NT2/D1 (cell line): Measurements from ENCODE around the gene XPR1.

Experiments
- YY1 ChIP-seq: IDR thresholded peaks from 2 replicates; pipeline ENCODE4 v1.6.1; 2011; ENCODE audit not compliant: insufficient read length, insufficient read depth
- ZNF274 ChIP-seq: IDR thresholded peaks from 2 replicates; pipeline ENCODE4 v1.6.1; 2011; ENCODE audit warnings: mild to moderate bottlenecking, low read depth, low read length

DNA sequence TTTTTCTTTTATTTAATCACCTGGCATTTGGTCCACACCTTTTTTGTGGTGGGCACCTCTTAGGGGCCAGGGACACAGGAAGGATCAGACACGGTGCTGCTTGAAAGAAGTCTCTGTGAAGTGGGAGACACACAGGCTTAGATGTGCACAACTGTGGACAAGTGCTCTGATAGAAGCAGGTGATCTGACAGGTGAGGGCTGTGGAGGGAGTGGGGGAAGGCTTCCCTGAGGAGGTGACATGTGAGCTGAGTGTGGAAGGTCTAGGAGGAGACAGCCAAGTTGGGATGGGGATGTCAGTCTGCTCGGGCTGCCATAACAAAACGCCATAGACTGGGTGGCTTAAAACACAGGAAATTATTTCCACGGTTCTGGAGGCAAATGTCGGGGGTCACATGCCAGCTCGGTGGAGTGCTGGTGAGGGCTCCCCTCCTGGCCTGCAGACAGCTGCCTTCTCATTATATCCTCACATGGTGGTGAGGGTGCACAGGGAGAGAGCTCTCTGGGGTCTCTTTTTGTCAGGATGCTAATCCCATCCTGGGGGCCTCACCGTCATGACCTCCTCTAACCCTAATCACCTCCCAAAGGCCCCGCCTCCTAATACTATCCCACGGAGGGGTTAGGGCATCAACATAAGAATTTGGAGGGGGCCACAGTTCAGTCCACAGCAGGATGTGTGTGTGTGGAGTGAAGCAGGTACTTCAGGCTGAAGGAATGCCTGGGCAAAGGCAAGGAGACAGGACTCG is 275.7 kb downstream of the XPR1 start:
- TF ChIP-seq ZNF274: no peak
- TF ChIP-seq YY1: no peak
